ENCODE measurements around the gene FAM162A. TPM values are rescaled to one million over a fixed set of nuclear protein-coding genes. Genes with fewer than 3 reads are reported as not detected.
A peak's percentile ranks its signal among the peaks of the same experiment; 100 is the strongest.

Gene FAM162A
- total and polyA plus RNA-seq, 9 of the 15 experiments (the other 6 are each of a cell fraction or from before 2014, with no cell fraction given), result 37.5 to 211 (median 101) TPM

GRCh38 chr3:122415762-122416654 lies 32.0 kb downstream of the FAM162A start, which contains the start of gene WDR5B (continued):
- TF ChIP-seq ELF1 (tag; IDR thresholded peaks at IDR 0.05), result peak; percentile 88
- peak; percentile 83 for TF ChIP-seq TAF9B (IDR thresholded peaks at IDR 0.05; ENCODE audit: partially characterized antibody)
- TF ChIP-seq POLR2AphosphoS5 (IDR thresholded peaks at IDR 0.05; ENCODE audit: control insufficient read depth, insufficient read depth, low read depth, low read length), result peak; percentile 92
- TF ChIP-seq GMEB1 (CRISPR knock-in tag; IDR thresholded peaks at IDR 0.05), result no peak
- no peak for TF ChIP-seq CREB3 (tag; conservative IDR thresholded peaks at IDR 0.05; ENCODE audit: low read depth)
- peak; percentile 90 for TF ChIP-seq POLR2B (IDR thresholded peaks at IDR 0.05; ENCODE audit: low read depth, partially characterized antibody)
- peak; percentile 37 for TF ChIP-seq FOS (IDR thresholded peaks at IDR 0.05; ENCODE audit: extremely low read depth, insufficient read length)
- peak; percentile 27; the same call in 1 of the 2 replicates for TF ChIP-seq ZBTB33 (CRISPR knock-in tag; IDR thresholded peaks at IDR 0.05)
- peak; percentile 51; the same call in 1 of the 2 replicates for TF ChIP-seq TFAP4 (CRISPR knock-in tag; IDR thresholded peaks at IDR 0.05; ENCODE audit: borderline replicate concordance)
- TF ChIP-seq PHF8 (IDR thresholded peaks at IDR 0.05; ENCODE audit: borderline replicate concordance, low read length), result peak; percentile 91; the same call in 1 of the 2 replicates
- peak; percentile 22; the same call in 1 of the 2 replicates for TF ChIP-seq L3MBTL2 (IDR thresholded peaks at IDR 0.05)
- TF ChIP-seq POLR2A (conservative IDR thresholded peaks at IDR 0.05), result peak; percentile 96
- TF ChIP-seq SRF (CRISPR knock-in tag; IDR thresholded peaks at IDR 0.05), result peak in 1 of 2 experiments; percentile 28; a peak in 2 of 4 replicates
- 0 out of 2 replicates have a peak, but pooled peaks have one; percentile 35 for TF ChIP-seq SMAD4 (CRISPR knock-in tag; conservative IDR thresholded peaks at IDR 0.05)
- TF ChIP-seq USF1 (CRISPR knock-in tag; IDR thresholded peaks at IDR 0.05), result peak; percentile 23; the same call in 1 of the 2 replicates
- no peak for TF ChIP-seq ZNF717 (CRISPR knock-in tag; IDR thresholded peaks at IDR 0.05)
- TF ChIP-seq EP400 (IDR thresholded peaks at IDR 0.05), result peak; percentile 93
- TF ChIP-seq ESRRA (IDR thresholded peaks at IDR 0.05; ENCODE audit: borderline replicate concordance, low read depth), result 0 out of 2 replicates have a peak, but pooled peaks have one; percentile 12
- TF ChIP-seq GABPB1 (CRISPR knock-in tag; IDR thresholded peaks at IDR 0.05), result peak; percentile 89
- TF ChIP-seq MEIS2 (IDR thresholded peaks at IDR 0.05; ENCODE audit: partially characterized antibody), result peak; percentile 81

Data from K562 (cell line).